ENCODE results near the gene ACAD10. TPM values are rescaled to one million over a fixed set of nuclear protein-coding genes. Genes with fewer than 3 reads are reported as not detected.
"Not testable (repeated sequence)": the region's sequence is repeated elsewhere in the genome, so short reads cannot be mapped to it uniquely, and the experiment has no call there.

ACAD10 gene
- total RNA-seq, 3 donors from 2014 or later, result 17.9 to 24.1 (median 18.7) TPM

DNA sequence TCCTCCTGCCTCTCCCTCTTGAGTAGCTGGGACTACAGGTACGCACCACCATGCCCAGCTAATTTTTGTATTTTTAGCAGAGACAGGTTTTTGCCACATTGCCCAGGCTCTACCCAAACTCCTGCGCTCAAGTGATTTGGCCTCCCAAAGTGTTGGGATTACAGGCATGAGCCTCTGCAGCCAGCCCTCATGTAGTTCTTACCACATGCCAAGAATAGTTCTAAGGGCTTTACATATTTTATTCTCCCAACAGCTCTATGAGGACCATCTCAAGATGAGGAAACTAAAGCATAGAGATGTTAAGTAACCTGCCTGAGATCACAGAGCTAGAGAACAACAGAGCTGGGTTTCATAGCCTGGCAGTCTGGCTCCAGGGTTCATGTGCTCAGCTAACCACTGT, 42.9 kb downstream of the ACAD10 start:
- intact Hi-C loops (cut with DNase I; ENCODE audit: low total_unique reads), result no loop called here
- Histone ChIP-seq H3K27ac (no peak overlapping the region), H3K9me3 (no peaks in the 10 kb centered on the region), H3K27me3 (no peaks in the 10 kb centered on the region), H3K36me3 (peaks cover under 1% of the 10 kb centered on the region), H3K4me3 (no peak overlapping the region), H3K4me1 (no peaks in the 10 kb centered on the region)
- TF ChIP-seq, protein P1, sequence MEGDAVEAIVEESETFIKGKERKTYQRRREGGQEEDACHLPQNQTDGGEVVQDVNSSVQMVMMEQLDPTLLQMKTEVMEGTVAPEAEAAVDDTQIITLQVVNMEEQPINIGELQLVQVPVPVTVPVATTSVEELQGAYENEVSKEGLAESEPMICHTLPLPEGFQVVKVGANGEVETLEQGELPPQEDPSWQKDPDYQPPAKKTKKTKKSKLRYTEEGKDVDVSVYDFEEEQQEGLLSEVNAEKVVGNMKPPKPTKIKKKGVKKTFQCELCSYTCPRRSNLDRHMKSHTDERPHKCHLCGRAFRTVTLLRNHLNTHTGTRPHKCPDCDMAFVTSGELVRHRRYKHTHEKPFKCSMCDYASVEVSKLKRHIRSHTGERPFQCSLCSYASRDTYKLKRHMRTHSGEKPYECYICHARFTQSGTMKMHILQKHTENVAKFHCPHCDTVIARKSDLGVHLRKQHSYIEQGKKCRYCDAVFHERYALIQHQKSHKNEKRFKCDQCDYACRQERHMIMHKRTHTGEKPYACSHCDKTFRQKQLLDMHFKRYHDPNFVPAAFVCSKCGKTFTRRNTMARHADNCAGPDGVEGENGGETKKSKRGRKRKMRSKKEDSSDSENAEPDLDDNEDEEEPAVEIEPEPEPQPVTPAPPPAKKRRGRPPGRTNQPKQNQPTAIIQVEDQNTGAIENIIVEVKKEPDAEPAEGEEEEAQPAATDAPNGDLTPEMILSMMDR (IDR thresholded peaks at IDR 0.05), result no peak
- TF ChIP-seq POLR2AphosphoS5 (IDR thresholded peaks at IDR 0.05) (no peak), POLR2A (IDR thresholded peaks at IDR 0.05) (no peak)
- DNase-seq (ENCODE audit: low spot score in 2 of 2), result no peak

DNA sequence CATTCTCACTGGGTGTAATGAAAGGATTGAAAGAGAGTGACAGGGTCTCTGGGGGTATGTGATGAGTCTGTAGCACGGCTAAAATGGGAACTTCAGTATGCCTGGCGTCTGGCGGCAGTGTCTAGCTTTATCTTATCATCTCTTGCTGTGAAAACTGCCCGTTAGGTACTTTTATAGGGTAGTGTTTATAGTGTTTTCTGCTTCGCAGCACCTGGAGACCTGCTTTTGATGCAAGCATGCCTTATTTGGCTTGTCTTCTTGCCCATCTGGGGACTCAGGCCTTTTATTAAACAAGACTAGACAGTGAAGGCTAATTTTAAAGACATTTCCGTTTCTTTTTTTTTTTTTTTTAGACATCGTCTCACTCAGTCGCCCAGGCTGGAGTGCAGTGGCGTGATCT, 44.6 kb downstream of the ACAD10 start:
- no peak for DNase-seq (ENCODE audit: low spot score in 2 of 2)
- H3K27me3 ChIP-seq, result no peaks in the 10 kb centered on the region
- TF ChIP-seq POLR2A (IDR thresholded peaks at IDR 0.05) (no peak), POLR2AphosphoS5 (IDR thresholded peaks at IDR 0.05) (no peak)
- TF ChIP-seq, protein P1 (IDR thresholded peaks at IDR 0.05), result no peak
- H3K36me3 ChIP-seq, result peaks cover 4% of the 10 kb centered on the region
- H3K27ac ChIP-seq, result no peak overlapping the region
- H3K4me1 ChIP-seq, result no peaks in the 10 kb centered on the region
- H3K4me3 ChIP-seq, result no peak overlapping the region
- H3K9me3 ChIP-seq, result no peaks in the 10 kb centered on the region
- intact Hi-C loops (cut with DNase I; ENCODE audit: low total_unique reads), result no loop called here

DNA sequence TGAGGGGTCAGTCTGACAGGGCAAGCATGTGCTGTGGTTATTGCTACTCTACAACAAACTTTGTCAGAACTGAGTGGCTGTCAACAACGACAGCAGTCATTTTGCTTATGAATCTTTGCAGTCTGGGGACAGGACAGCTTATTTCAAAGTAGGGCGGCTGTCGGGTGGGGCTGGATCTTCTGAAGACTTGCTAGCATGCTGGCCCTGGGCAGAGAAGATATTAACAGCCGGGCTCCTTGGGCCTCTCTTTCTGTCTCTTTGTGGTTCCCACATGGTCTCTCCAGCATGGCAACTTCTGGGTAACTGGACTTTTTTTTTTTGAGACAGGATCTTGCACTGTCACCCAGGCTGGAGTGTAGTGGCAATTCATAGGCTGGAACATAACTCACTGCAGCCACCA, 46.9 kb downstream of the ACAD10 start:
- Histone ChIP-seq H3K9me3 (no peaks in the 10 kb centered on the region), H3K27me3 (no peaks in the 10 kb centered on the region), H3K4me1 (no peaks in the 10 kb centered on the region), H3K4me3 (no peak overlapping the region), H3K36me3 (peaks cover 4% of the 10 kb centered on the region), H3K27ac (no peak overlapping the region)
- intact Hi-C loops (cut with DNase I; ENCODE audit: low total_unique reads), result no loop called here
- TF ChIP-seq POLR2AphosphoS5 (IDR thresholded peaks at IDR 0.05), result no peak
- TF ChIP-seq, protein P1 (IDR thresholded peaks at IDR 0.05), result no peak
- no peak for TF ChIP-seq POLR2A (IDR thresholded peaks at IDR 0.05)
- no peak for DNase-seq (ENCODE audit: low spot score in 2 of 2)

DNA sequence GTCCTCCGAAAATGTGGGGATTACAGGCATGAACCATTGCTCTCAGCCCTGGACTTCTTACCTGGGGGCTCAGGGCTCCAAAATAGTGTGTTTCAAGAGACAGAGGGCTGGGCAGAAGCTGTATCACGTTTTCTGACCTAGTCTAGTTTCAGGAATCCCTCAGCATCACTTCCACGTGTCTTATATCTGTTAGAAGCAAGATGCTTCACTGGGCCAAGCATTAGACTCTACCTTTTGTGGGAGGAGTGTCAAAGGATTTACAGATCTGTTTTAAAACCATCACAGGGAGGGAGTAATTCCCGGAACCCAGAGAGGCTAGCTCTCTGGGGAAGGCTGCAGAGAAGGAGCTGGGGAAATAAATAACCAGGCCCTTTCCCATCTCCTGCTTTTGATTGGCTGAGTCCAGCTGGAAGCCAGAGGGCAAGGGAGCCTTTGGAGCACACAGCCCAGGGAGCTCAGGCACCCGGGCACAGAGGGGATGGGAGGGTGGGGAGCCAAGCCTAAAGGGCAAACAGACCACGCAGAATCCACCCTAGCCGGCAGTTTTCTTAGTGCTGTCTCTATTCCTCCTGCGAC, 47.6 kb downstream of the ACAD10 start:
- no peaks in the 10 kb centered on the region for H3K4me1 ChIP-seq
- intact Hi-C loops (cut with DNase I; ENCODE audit: low total_unique reads), result no loop called here
- peaks cover 4% of the 10 kb centered on the region for H3K36me3 ChIP-seq
- no peaks in the 10 kb centered on the region for H3K9me3 ChIP-seq
- TF ChIP-seq, protein P1 (IDR thresholded peaks at IDR 0.05), result no peak
- TF ChIP-seq POLR2A (IDR thresholded peaks at IDR 0.05) (no peak), POLR2AphosphoS5 (IDR thresholded peaks at IDR 0.05) (no peak)
- H3K27me3 ChIP-seq, result no peaks in the 10 kb centered on the region
- H3K27ac ChIP-seq, result no peak overlapping the region
- no peak for DNase-seq (ENCODE audit: low spot score in 2 of 2)
- no peak overlapping the region for H3K4me3 ChIP-seq

- H3K27me3 ChIP-seq; H3K4me3 ChIP-seq; H3K27ac ChIP-seq; H3K9me3 ChIP-seq; DNase-seq (ENCODE audit: low spot score in 2 of 2); H3K36me3 ChIP-seq; intact Hi-C loops (cut with DNase I; ENCODE audit: low total_unique reads); H3K4me1 ChIP-seq: not testable (repeated sequence)
Measured at GRCh38 chr12:111739524-111739923, 53.7 kb downstream of the ACAD10 start.
